ENCODE measurements around the gene CTSW. TPM values are rescaled to one million over a fixed set of nuclear protein-coding genes. Genes with fewer than 3 reads are reported as not detected.

The CTSW gene
- total and polyA plus RNA-seq, 4 donors, result 0.20 to 0.96 (median 0.45) TPM

DNA sequence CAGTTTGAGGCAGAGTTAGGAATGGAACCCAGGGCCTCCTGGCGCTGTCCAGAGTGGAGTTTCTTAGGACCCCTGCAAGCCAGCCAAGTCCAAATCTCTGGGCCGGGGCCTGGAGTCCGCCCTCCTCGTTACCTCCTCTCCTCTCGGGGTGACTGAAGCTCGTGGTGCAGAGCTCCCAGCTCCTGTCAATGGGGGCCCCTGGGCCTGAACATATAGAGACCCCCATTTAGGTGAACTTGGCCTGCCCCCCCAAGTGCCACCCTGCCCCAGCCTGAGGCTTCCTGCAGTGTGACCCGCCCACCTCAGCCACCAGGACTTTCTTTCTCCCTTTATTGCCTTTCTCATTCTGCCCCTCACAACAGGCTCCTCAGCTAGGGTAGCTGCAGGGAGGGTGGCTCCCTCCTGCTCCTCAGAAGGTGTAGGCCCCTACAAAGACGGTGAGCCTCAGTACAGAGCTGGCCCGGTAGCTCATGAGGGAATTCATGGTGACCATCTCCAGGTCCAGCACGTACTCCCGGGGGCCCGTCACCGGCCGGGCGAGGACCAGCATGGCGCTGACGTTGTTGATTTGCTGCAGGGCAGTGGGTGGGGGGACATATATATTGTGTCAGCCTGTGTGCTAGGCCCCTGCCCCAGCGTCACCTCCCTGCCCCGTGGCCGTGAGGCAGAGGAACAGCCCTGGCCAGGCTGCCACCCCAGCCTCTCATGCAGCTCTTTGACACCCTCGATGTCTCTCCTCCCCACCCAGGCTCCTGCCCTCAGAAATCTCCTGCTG, 12.9 kb upstream of the CTSW start:
- no peak for DNase-seq (ENCODE audit: low read depth in 4 of 6, low spot score in 6 of 6)
- 88% methylated on average over 21 of the region's 21 CpGs for WGBS (ENCODE audit: insufficient coverage)
- no peaks in the 10 kb centered on the region for H3K9me3 ChIP-seq (ENCODE audit: control insufficient read depth, insufficient read depth, low read length)
- H3K4me3 ChIP-seq (ENCODE audit: low read depth, low read length), result no peak overlapping the region
- H3K4me1 ChIP-seq (ENCODE audit: control insufficient read depth, insufficient read depth, low read length), result peaks cover 31% of the 10 kb centered on the region
- H3K36me3 ChIP-seq (ENCODE audit: control insufficient read depth, insufficient read depth, low read length), result peaks cover 89% of the 10 kb centered on the region
- no peak overlapping the region for H3K27ac ChIP-seq (ENCODE audit: low read depth, low read length)
- no peaks in the 10 kb centered on the region for H3K27me3 ChIP-seq (ENCODE audit: control insufficient read depth, insufficient read depth, low read length)

- Histone ChIP-seq H3K36me3 (ENCODE audit: control insufficient read depth, insufficient read depth, low read length) (peaks cover 81% of the 10 kb centered on the region), H3K4me3 (ENCODE audit: low read depth, low read length) (no peak overlapping the region), H3K9me3 (ENCODE audit: control insufficient read depth, insufficient read depth, low read length) (no peaks in the 10 kb centered on the region), H3K4me1 (ENCODE audit: control insufficient read depth, insufficient read depth, low read length) (peaks cover 29% of the 10 kb centered on the region), H3K27me3 (ENCODE audit: control insufficient read depth, insufficient read depth, low read length) (no peaks in the 10 kb centered on the region), H3K27ac (ENCODE audit: low read depth, low read length) (no peak overlapping the region)
- WGBS (ENCODE audit: insufficient coverage), result 20% methylated on average over 19 of the region's 29 CpGs
- peak in 2 of 6 donors; percentile 63 to 76 for DNase-seq (ENCODE audit: low read depth in 4 of 6, low spot score in 6 of 6)
Measured at GRCh38 chr11:65867284-65868071, 12.2 kb upstream of the CTSW start.

GRCh38 chr11:65868076-65868667, 11.5 kb upstream of the CTSW start:
- 59% methylated on average over 17 of the region's 19 CpGs for WGBS (ENCODE audit: insufficient coverage)
- Histone ChIP-seq H3K27ac (ENCODE audit: low read depth, low read length) (no peak overlapping the region), H3K27me3 (ENCODE audit: control insufficient read depth, insufficient read depth, low read length) (no peaks in the 10 kb centered on the region), H3K9me3 (ENCODE audit: control insufficient read depth, insufficient read depth, low read length) (no peaks in the 10 kb centered on the region), H3K4me1 (ENCODE audit: control insufficient read depth, insufficient read depth, low read length) (peaks cover 30% of the 10 kb centered on the region), H3K36me3 (ENCODE audit: control insufficient read depth, insufficient read depth, low read length) (peaks cover 74% of the 10 kb centered on the region), H3K4me3 (ENCODE audit: low read depth, low read length) (no peak overlapping the region)
- peak in 2 of 6 donors; percentile 82 to 90 for DNase-seq (ENCODE audit: low read depth in 4 of 6, low spot score in 6 of 6)

DNA sequence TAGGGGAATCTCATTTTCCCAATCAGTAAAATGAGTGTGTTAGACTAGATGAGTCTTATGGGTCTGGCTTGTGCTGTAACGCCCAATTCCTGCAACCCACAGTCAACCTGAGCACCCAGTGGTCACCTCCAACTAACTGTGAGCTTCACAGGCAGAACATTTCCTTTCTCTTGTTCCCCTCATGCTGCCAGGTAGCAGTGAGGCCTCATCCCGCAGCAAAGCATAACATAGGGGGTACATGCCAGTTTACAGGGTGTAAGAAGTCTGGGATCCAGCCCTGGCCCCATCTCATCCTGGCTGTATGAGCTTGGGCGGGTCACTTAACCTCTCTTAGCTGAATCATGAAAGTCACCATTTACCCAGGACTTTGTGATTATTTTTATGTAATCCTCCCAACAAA, 10.7 kb upstream of the CTSW start:
- H3K27me3 ChIP-seq (ENCODE audit: control insufficient read depth, insufficient read depth, low read length), result no peaks in the 10 kb centered on the region
- no peak overlapping the region for H3K4me3 ChIP-seq (ENCODE audit: low read depth, low read length)
- H3K4me1 ChIP-seq (ENCODE audit: control insufficient read depth, insufficient read depth, low read length), result peaks cover 37% of the 10 kb centered on the region
- WGBS (ENCODE audit: insufficient coverage), result 100% methylated on average over 2 of the region's 3 CpGs
- DNase-seq (ENCODE audit: low read depth in 4 of 6, low spot score in 6 of 6), result no peak
- H3K9me3 ChIP-seq (ENCODE audit: control insufficient read depth, insufficient read depth, low read length), result no peaks in the 10 kb centered on the region
- no peak overlapping the region for H3K27ac ChIP-seq (ENCODE audit: low read depth, low read length)
- H3K36me3 ChIP-seq (ENCODE audit: control insufficient read depth, insufficient read depth, low read length), result peaks cover 67% of the 10 kb centered on the region

- no peak overlapping the region for H3K27ac ChIP-seq (ENCODE audit: low read depth, low read length)
- H3K36me3 ChIP-seq (ENCODE audit: control insufficient read depth, insufficient read depth, low read length), result peaks cover 58% of the 10 kb centered on the region
- no peaks in the 10 kb centered on the region for H3K9me3 ChIP-seq (ENCODE audit: control insufficient read depth, insufficient read depth, low read length)
- DNase-seq (ENCODE audit: low read depth in 4 of 6, low spot score in 6 of 6), result no peak
- H3K4me3 ChIP-seq (ENCODE audit: low read depth, low read length), result no peak overlapping the region
- H3K27me3 ChIP-seq (ENCODE audit: control insufficient read depth, insufficient read depth, low read length), result no peaks in the 10 kb centered on the region
- peaks cover 39% of the 10 kb centered on the region for H3K4me1 ChIP-seq (ENCODE audit: control insufficient read depth, insufficient read depth, low read length)
- 82% methylated on average over 19 of the region's 24 CpGs for WGBS (ENCODE audit: insufficient coverage)
Measured at GRCh38 chr11:65869643-65870306, 9.9 kb upstream of the CTSW start.

GRCh38 chr11:65870307-65870658, 9.4 kb upstream of the CTSW start:
- Histone ChIP-seq H3K27me3 (ENCODE audit: control insufficient read depth, insufficient read depth, low read length) (no peaks in the 10 kb centered on the region), H3K27ac (ENCODE audit: low read depth, low read length) (no peak overlapping the region), H3K9me3 (ENCODE audit: control insufficient read depth, insufficient read depth, low read length) (no peaks in the 10 kb centered on the region), H3K36me3 (ENCODE audit: control insufficient read depth, insufficient read depth, low read length) (peaks cover 53% of the 10 kb centered on the region), H3K4me1 (ENCODE audit: control insufficient read depth, insufficient read depth, low read length) (peaks cover 39% of the 10 kb centered on the region), H3K4me3 (ENCODE audit: low read depth, low read length) (no peak overlapping the region)
- DNase-seq (ENCODE audit: low read depth in 4 of 6, low spot score in 6 of 6), result no peak
- 92% methylated on average over 9 of the region's 11 CpGs for WGBS (ENCODE audit: insufficient coverage)

DNA sequence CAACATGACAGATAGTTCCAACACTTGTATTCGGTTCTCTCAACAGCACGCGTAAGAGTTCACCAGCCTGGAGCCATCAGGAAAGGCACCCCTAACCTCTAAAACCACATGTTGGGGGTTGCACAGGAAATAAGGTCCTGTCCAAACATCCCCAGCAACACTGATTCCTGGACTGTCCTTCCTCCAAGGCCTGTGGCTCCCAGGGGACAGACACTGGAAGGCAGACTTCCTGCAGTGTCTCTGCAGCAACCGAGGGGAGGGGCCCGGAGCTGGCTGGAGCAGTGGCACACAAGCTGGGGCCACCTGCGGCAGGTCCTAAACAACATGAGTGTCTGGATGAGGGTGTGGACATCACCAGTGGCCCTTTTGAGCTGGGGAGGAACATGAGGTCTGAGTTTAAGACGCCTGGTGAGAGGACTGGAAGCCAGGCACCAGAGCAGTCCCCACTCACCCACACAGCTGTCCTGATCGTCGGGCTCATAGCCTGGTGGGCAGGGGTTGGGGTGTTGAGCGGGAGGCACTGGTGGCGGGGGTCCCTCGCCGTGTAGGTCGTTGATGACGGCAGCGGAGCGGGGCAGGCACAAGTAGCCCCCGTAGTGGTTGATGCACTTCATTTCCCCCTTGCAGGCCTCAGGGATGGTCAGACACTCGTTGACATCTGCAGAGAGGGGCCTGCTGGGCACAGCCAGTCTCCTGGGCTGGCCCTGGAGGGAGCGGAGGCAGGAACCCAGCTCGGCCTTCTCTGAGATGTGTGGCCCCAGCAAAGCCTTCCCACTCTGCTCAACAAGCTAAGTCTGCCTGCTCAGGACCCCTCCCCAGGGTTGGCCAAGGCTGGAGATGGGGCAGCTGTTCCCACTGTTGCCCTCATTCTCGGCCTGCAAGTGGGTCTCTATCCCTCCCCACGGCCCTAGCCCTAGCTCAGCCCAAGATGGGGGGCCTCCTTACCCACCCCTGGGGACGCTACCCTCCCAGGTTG, 8.6 kb upstream of the CTSW start:
- H3K9me3 ChIP-seq (ENCODE audit: control insufficient read depth, insufficient read depth, low read length), result no peaks in the 10 kb centered on the region
- peaks cover 46% of the 10 kb centered on the region for H3K36me3 ChIP-seq (ENCODE audit: control insufficient read depth, insufficient read depth, low read length)
- peaks cover 39% of the 10 kb centered on the region for H3K4me1 ChIP-seq (ENCODE audit: control insufficient read depth, insufficient read depth, low read length)
- H3K27ac ChIP-seq (ENCODE audit: low read depth, low read length), result no peak overlapping the region
- H3K4me3 ChIP-seq (ENCODE audit: low read depth, low read length), result no peak overlapping the region
- no peaks in the 10 kb centered on the region for H3K27me3 ChIP-seq (ENCODE audit: control insufficient read depth, insufficient read depth, low read length)
- WGBS (ENCODE audit: insufficient coverage), result 78% methylated on average over 20 of the region's 24 CpGs
- DNase-seq (ENCODE audit: low read depth in 4 of 6, low spot score in 6 of 6), result no peak

- no peaks in the 10 kb centered on the region for H3K27me3 ChIP-seq (ENCODE audit: control insufficient read depth, insufficient read depth, low read length)
- H3K27ac ChIP-seq (ENCODE audit: low read depth, low read length), result peak overlapping the region; percentile 58
- peak overlapping the region; percentile 46 for H3K4me3 ChIP-seq (ENCODE audit: low read depth, low read length)
- H3K9me3 ChIP-seq (ENCODE audit: control insufficient read depth, insufficient read depth, low read length), result no peaks in the 10 kb centered on the region
- peaks cover 38% of the 10 kb centered on the region for H3K36me3 ChIP-seq (ENCODE audit: control insufficient read depth, insufficient read depth, low read length)
- 20% methylated on average over 26 of the region's 26 CpGs for WGBS (ENCODE audit: insufficient coverage)
- DNase-seq (ENCODE audit: low read depth in 4 of 6, low spot score in 6 of 6), result peak in 1 of 6 donors; percentile 41
- H3K4me1 ChIP-seq (ENCODE audit: control insufficient read depth, insufficient read depth, low read length), result peaks cover 39% of the 10 kb centered on the region
Measured at GRCh38 chr11:65871811-65872548, 7.7 kb upstream of the CTSW start.

Measured in spinal cord (tissue), 10 donors.